H9 (cell line): ENCODE results near the gene IQCE. TPM values are rescaled to one million over a fixed set of nuclear protein-coding genes. Genes with fewer than 3 reads are reported as not detected.

ENCODE experiments used
- DNase-seq: peaks from one replicate; pipeline ENCODE4 v3.0.0-alpha.2; 2017
- H2AFZ ChIP-seq: one replicate; pipeline ENCODE4 v1.6.1; 2013; ENCODE audit warnings: mild to moderate bottlenecking, low read length, control low read depth, moderate library complexity
- H2AK5ac ChIP-seq: 2 replicates; pipeline ENCODE4 v1.6.1; 2013; ENCODE audit warnings: low read length, control low read depth, mixed read lengths; ENCODE audit not compliant: insufficient read length
- H2BK120ac ChIP-seq: one replicate; pipeline ENCODE4 v1.6.1; 2013; ENCODE audit warnings: low read depth, mild to moderate bottlenecking, low read length, control low read depth, inconsistent platforms; ENCODE audit not compliant: poor library complexity, severe bottlenecking
- H2BK12ac ChIP-seq: 2 replicates; pipeline ENCODE4 v1.6.1; 2013; ENCODE audit warnings: low read length, control low read depth, mixed read lengths, low read depth; ENCODE audit not compliant: insufficient read length
- H2BK15ac ChIP-seq: 2 replicates; pipeline ENCODE4 v1.6.1; 2013; ENCODE audit warnings: low read depth, low read length, control low read depth
- H2BK20ac ChIP-seq: one replicate; pipeline ENCODE4 v1.6.1; 2013; ENCODE audit warnings: low read depth, mild to moderate bottlenecking, low read length, control low read depth, inconsistent platforms; ENCODE audit not compliant: poor library complexity, severe bottlenecking
- H2BK5ac ChIP-seq: 2 replicates; pipeline ENCODE4 v1.6.1; 2013; ENCODE audit warnings: low read length, control low read depth, mixed read lengths; ENCODE audit not compliant: insufficient read length
- H3K14ac ChIP-seq: 2 replicates; pipeline ENCODE4 v1.6.1; 2013; ENCODE audit warnings: low read length, control low read depth; ENCODE audit not compliant: insufficient read depth
- H3K18ac ChIP-seq: 2 replicates; pipeline ENCODE4 v1.6.1; 2013; ENCODE audit warnings: low read depth, mild to moderate bottlenecking, mixed read lengths, low read length, control low read depth; ENCODE audit not compliant: insufficient read length
- H3K23ac ChIP-seq: 2 replicates; pipeline ENCODE4 v1.6.1; 2013; ENCODE audit warnings: low read length, control low read depth, mixed read lengths, low read depth; ENCODE audit not compliant: insufficient read length
- H3K23me2 ChIP-seq: 2 replicates; pipeline ENCODE4 v1.6.1; 2013; ENCODE audit warnings: low read depth, mild to moderate bottlenecking, mixed read lengths, low read length, control low read depth; ENCODE audit not compliant: insufficient read length, poor library complexity, severe bottlenecking
- H3K27ac ChIP-seq: 2 replicates; pipeline ENCODE4 v1.5.1; 2013; ENCODE audit warnings: low read length, control low read depth, mixed read lengths, low read depth; ENCODE audit not compliant: insufficient read length
- H3K27me3 ChIP-seq: 2 replicates; pipeline ENCODE4 v1.6.1; 2013; ENCODE audit warnings: low read length, control low read depth, inconsistent platforms; ENCODE audit not compliant: insufficient read depth
- H3K4ac ChIP-seq: 2 replicates; pipeline ENCODE4 v1.6.1; 2013; ENCODE audit warnings: low read depth, mild to moderate bottlenecking, control low read depth, inconsistent platforms, low read length, moderate library complexity
- H3K4me1 ChIP-seq: 2 replicates; pipeline ENCODE4 v1.6.1; 2013; ENCODE audit warnings: low read length, control low read depth, inconsistent platforms; ENCODE audit not compliant: insufficient read depth
- H3K4me2 ChIP-seq: 2 replicates; pipeline ENCODE4 v1.6.1; 2013; ENCODE audit warnings: low read length, control low read depth, mixed read lengths; ENCODE audit not compliant: insufficient read length, insufficient read depth
- H3K56ac ChIP-seq: 2 replicates; pipeline ENCODE4 v1.6.1; 2013; ENCODE audit warnings: low read depth, mild to moderate bottlenecking, mixed read lengths, low read length, control low read depth; ENCODE audit not compliant: insufficient read length
- H3K79me1 ChIP-seq: 2 replicates; pipeline ENCODE4 v1.6.1; 2013; ENCODE audit warnings: low read depth, mild to moderate bottlenecking, moderate library complexity, low read length, control low read depth, inconsistent platforms; ENCODE audit not compliant: insufficient read depth, poor library complexity, severe bottlenecking
- H3K79me2 ChIP-seq: 2 replicates; pipeline ENCODE4 v1.6.1; 2013; ENCODE audit warnings: low read length, control low read depth, inconsistent platforms; ENCODE audit not compliant: insufficient read depth
- H3K9ac ChIP-seq: 2 replicates; pipeline ENCODE4 v1.6.1; 2013; ENCODE audit warnings: low read length, control low read depth, mixed read lengths; ENCODE audit not compliant: insufficient read length; ENCODE audit errors: extremely low read depth
- H3K9me3 ChIP-seq: one replicate; pipeline ENCODE4 v1.6.1; 2013; ENCODE audit warnings: low read depth, low read length, inconsistent platforms; ENCODE audit not compliant: control insufficient read depth
- H3T11ph ChIP-seq: one replicate; pipeline ENCODE4 v1.6.1; 2013; ENCODE audit warnings: mild to moderate bottlenecking, low read length, control low read depth, inconsistent platforms
- H4K20me1 ChIP-seq: one replicate; pipeline ENCODE4 v1.6.1; 2013; ENCODE audit not compliant: control insufficient read depth, insufficient read length, insufficient read depth
- H4K5ac ChIP-seq: 2 replicates; pipeline ENCODE4 v1.6.1; 2013; ENCODE audit warnings: low read depth, mild to moderate bottlenecking, mixed read lengths, low read length, control low read depth; ENCODE audit not compliant: insufficient read length
- H4K8ac ChIP-seq: replicated peaks from 2 replicates; pipeline ENCODE4 v1.6.1; 2013; ENCODE audit warnings: low read length, control low read depth, mixed read lengths, low read depth; ENCODE audit not compliant: insufficient read length
- H4K91ac ChIP-seq: 2 replicates; pipeline ENCODE4 v1.6.1; 2013; ENCODE audit warnings: low read depth, mild to moderate bottlenecking, moderate library complexity, mixed read lengths, low read length, control low read depth; ENCODE audit not compliant: insufficient read length
- H3K27ac Mint-ChIP-seq, 3 experiments: 2 replicates in 2 of 3; 3 replicates in 1 of 3; pipeline ENCODE4 v1.8.0; 2020 to 2021; ENCODE audit warnings: mixed read lengths in 3 of 3, mild to moderate bottlenecking in 1 of 3, moderate library complexity in 1 of 3
- H3K27me3 Mint-ChIP-seq: 2 replicates; pipeline ENCODE4 v1.8.0; 2021; ENCODE audit warnings: low read depth, mild to moderate bottlenecking, moderate library complexity, mixed read lengths
- H3K36me3 Mint-ChIP-seq, 3 experiments: 2 replicates in 2 of 3; 3 replicates in 1 of 3; pipeline ENCODE4 v1.8.0; 2020 to 2021; ENCODE audit warnings: low read depth in 3 of 3, mixed read lengths in 3 of 3; ENCODE audit not compliant: insufficient read depth in 1 of 3
- H3K4me1 Mint-ChIP-seq, 2 experiments: 2 replicates each; pipeline ENCODE4 v1.8.0; 2020; ENCODE audit warnings: mixed read lengths in 2 of 2
- H3K4me3 Mint-ChIP-seq, 2 experiments: 2 replicates in 1 of 2; 3 replicates in 1 of 2; pipeline ENCODE4 v1.8.0; 2020 to 2021; ENCODE audit warnings: mild to moderate bottlenecking in 2 of 2, mixed read lengths in 2 of 2, moderate library complexity in 1 of 2
- H3K9me3 Mint-ChIP-seq, 2 experiments: 2 replicates in 1 of 2; 3 replicates in 1 of 2; pipeline ENCODE4 v1.8.0; 2020; ENCODE audit warnings: mild to moderate bottlenecking in 2 of 2, mixed read lengths in 2 of 2, moderate library complexity in 1 of 2
- CTCF ChIP-seq: fragments of 200-600 bp; sonication (generic); conservative IDR thresholded peaks from 3 replicates; pipeline ENCODE4 v1.8.0; 2021; ENCODE audit warnings: antibody characterized with exemption, mild to moderate bottlenecking
- WGBS: extraction: QIAGEN DNeasy Blood & Tissue Kit; methylation state at CpG from one replicate; pipeline ENCODE4 v1.1.7; 2013; ENCODE audit warnings: missing lambda C conversion rate, low lambda C conversion rate, mixed read lengths; ENCODE audit not compliant: insufficient read length; ENCODE audit errors: extremely low coverage; 5-methylcytosine and 5-hydroxymethylcytosine counted together
- total RNA-seq: library from RNA; stranded (reverse); gene quantifications from 2 replicates; pipeline ENCODE4 v1.2.1, GENCODE V29; 2021

The IQCE gene
- total RNA-seq, 1 experiment from 2014 or later = 7.0 TPM

GRCh38 chr7:2607923-2608904 is 49.4 kb downstream of the IQCE start:
- no CpG with 5 or more reads among the region's 37 CpGs for WGBS
- TF ChIP-seq CTCF = no peak
- no peaks in the 10 kb centered on the region for H3K79me1 ChIP-seq
- H2AK5ac ChIP-seq = no peak overlapping the region
- Mint-ChIP-seq H3K36me3 (no peaks in the 10 kb centered on the region; a peak in 1 of 7 replicates), H3K9me3 (no peaks in the 10 kb centered on the region), H3K27ac (peak overlapping the region in 2 of 3 experiments; percentile 15 to 50; a peak in 3 of 7 replicates), H3K4me1 (peaks cover 23 to 29% of the 10 kb centered on the region in 2 experiments), H3K4me3 (no peak overlapping the region), H3K27me3 (peaks cover 1% of the 10 kb centered on the region; the same call in 1 of the 2 replicates)
- no peak overlapping the region for H3K9ac ChIP-seq
- peak; percentile 23 for DNase-seq
- no peak overlapping the region for H4K8ac ChIP-seq
- peaks cover 2% of the 10 kb centered on the region; the same call in 1 of the 2 replicates for H3K4me1 ChIP-seq
- no peaks in the 10 kb centered on the region for H3K23me2 ChIP-seq
- no peak overlapping the region for H3K23ac ChIP-seq
- peaks cover 2% of the 10 kb centered on the region for H4K20me1 ChIP-seq
- H3T11ph ChIP-seq = no peak overlapping the region
- H2BK5ac ChIP-seq = no peak overlapping the region
- H2AFZ ChIP-seq = no peak overlapping the region
- no peak overlapping the region for H2BK15ac ChIP-seq
- no peak overlapping the region for H4K5ac ChIP-seq
- H3K14ac ChIP-seq = no peak overlapping the region
- H3K4me2 ChIP-seq = no peak overlapping the region
- H2BK120ac ChIP-seq = no peak overlapping the region
- H3K79me2 ChIP-seq = no peaks in the 10 kb centered on the region
- no peak overlapping the region for H3K18ac ChIP-seq
- no peak overlapping the region for H3K27ac ChIP-seq
- no peaks in the 10 kb centered on the region for H3K9me3 ChIP-seq
- H3K27me3 ChIP-seq = no peaks in the 10 kb centered on the region
- no peak overlapping the region for H3K4ac ChIP-seq
- H2BK20ac ChIP-seq = no peak overlapping the region
- H3K56ac ChIP-seq = no peak overlapping the region
- H2BK12ac ChIP-seq = no peak overlapping the region
- H4K91ac ChIP-seq = no peak overlapping the region
